Nephron (organoid): ENCODE results near the gene OSBPL9.

Experiments
- H3K27ac Mint-ChIP-seq, 3 experiments: 2 replicates each; pipeline ENCODE4 v1.8.0; 2020; ENCODE audit warnings: mixed read lengths in 3 of 3, mild to moderate bottlenecking in 2 of 3, moderate library complexity in 1 of 3
- H3K27me3 Mint-ChIP-seq: 2 replicates; pipeline ENCODE4 v1.8.0; 2021; ENCODE audit warnings: low read depth, mild to moderate bottlenecking, moderate library complexity, mixed read lengths
- H3K36me3 Mint-ChIP-seq: 2 replicates; pipeline ENCODE4 v1.8.0; 2020; ENCODE audit warnings: low read depth, mixed read lengths
- H3K4me1 Mint-ChIP-seq: 2 replicates; pipeline ENCODE4 v1.8.0; 2020; ENCODE audit warnings: mixed read lengths
- H3K4me3 Mint-ChIP-seq, 3 experiments: 2 replicates each; pipeline ENCODE4 v1.8.0; 2020; ENCODE audit warnings: mild to moderate bottlenecking in 3 of 3, mixed read lengths in 3 of 3, moderate library complexity in 2 of 3
- H3K9me3 Mint-ChIP-seq: 2 replicates; pipeline ENCODE4 v1.8.0; 2020; ENCODE audit warnings: mixed read lengths
- CTCF ChIP-seq, 3 experiments: fragments of 200-600 bp; sonication (generic); IDR thresholded peaks; one replicate each; pipeline ENCODE4 v1.5.0; 2021; ENCODE audit warnings: antibody characterized with exemption in 3 of 3; ENCODE audit not compliant: unreplicated experiment in 3 of 3

Gene OSBPL9

GRCh38 chr1:51705035-51705434 is 88.1 kb downstream of the OSBPL9 start:
- TF ChIP-seq CTCF (IDR thresholded peaks at IDR 0.05; ENCODE audit: unreplicated experiment in 3 of 3): no peak
- Mint-ChIP-seq H3K27me3 (no peaks in the 10 kb centered on the region), H3K4me1 (no peaks in the 10 kb centered on the region), H3K4me3 (no peak overlapping the region), H3K9me3 (peaks cover 8% of the 10 kb centered on the region), H3K27ac (no peak overlapping the region), H3K36me3 (peaks cover 15% of the 10 kb centered on the region)

GRCh38 chr1:51708911-51709760 is 92.2 kb downstream of the OSBPL9 start:
- Mint-ChIP-seq H3K4me1 (no peaks in the 10 kb centered on the region), H3K27ac (no peak overlapping the region), H3K9me3 (peaks cover 18% of the 10 kb centered on the region), H3K27me3 (no peaks in the 10 kb centered on the region), H3K36me3 (peaks cover 25% of the 10 kb centered on the region), H3K4me3 (no peak overlapping the region)
- TF ChIP-seq CTCF (IDR thresholded peaks at IDR 0.05; ENCODE audit: unreplicated experiment in 3 of 3): no peak

- TF ChIP-seq CTCF (IDR thresholded peaks at IDR 0.05; ENCODE audit: unreplicated experiment in 3 of 3): no peak
- H3K9me3 Mint-ChIP-seq: peaks cover 18% of the 10 kb centered on the region
- H3K4me3 Mint-ChIP-seq: no peak overlapping the region
- no peaks in the 10 kb centered on the region for H3K4me1 Mint-ChIP-seq
- H3K27me3 Mint-ChIP-seq: no peaks in the 10 kb centered on the region
- H3K27ac Mint-ChIP-seq: no peak overlapping the region
- H3K36me3 Mint-ChIP-seq: peaks cover 29% of the 10 kb centered on the region
These were observed 93.1 kb downstream of the OSBPL9 start for GRCh38 chr1:51709951-51710350.

- Mint-ChIP-seq H3K4me3 (no peak overlapping the region), H3K9me3 (peaks cover 18% of the 10 kb centered on the region), H3K27me3 (no peaks in the 10 kb centered on the region), H3K4me1 (no peaks in the 10 kb centered on the region), H3K27ac (no peak overlapping the region), H3K36me3 (peaks cover 38% of the 10 kb centered on the region)
- TF ChIP-seq CTCF (IDR thresholded peaks at IDR 0.05; ENCODE audit: unreplicated experiment in 3 of 3): no peak
These were observed 95.7 kb downstream of the OSBPL9 start for GRCh38 chr1:51712590-51712989.

- no peak overlapping the region for H3K4me3 Mint-ChIP-seq
- H3K27ac Mint-ChIP-seq: no peak overlapping the region
- H3K27me3 Mint-ChIP-seq: no peaks in the 10 kb centered on the region
- H3K9me3 Mint-ChIP-seq: peaks cover 17% of the 10 kb centered on the region
- peaks cover 50% of the 10 kb centered on the region for H3K36me3 Mint-ChIP-seq
- no peak for TF ChIP-seq CTCF (IDR thresholded peaks at IDR 0.05; ENCODE audit: unreplicated experiment in 3 of 3)
- no peaks in the 10 kb centered on the region for H3K4me1 Mint-ChIP-seq
These were observed 97.6 kb downstream of the OSBPL9 start for GRCh38 chr1:51714374-51715019.
